Heart right ventricle (tissue), 16 donors: ENCODE data around the gene KRT77. TPM values are rescaled to one million over a fixed set of nuclear protein-coding genes. Genes with fewer than 3 reads are reported as not detected.
A peak's percentile ranks its signal among the peaks of the same experiment; 100 is the strongest.

Experiments used
- ATAC-seq, 8 donors: fragments of 200-7000 bp; cut with Tn5 transposase; one replicate each; pipeline ENCODE4 v1.9.1; 2020; ENCODE audit warnings: mild to moderate bottlenecking in 8 of 8, moderate library complexity in 8 of 8, moderate number of reproducible peaks in 1 of 8
- DNase-seq, 2 donors: peaks; one replicate each; pipeline ENCODE4 v3.0.0-alpha.2; 2020
- H3K27ac ChIP-seq, 10 donors: fragments of 200-600 bp; sonication (generic) in 2 of 10; one replicate each; pipeline versions ENCODE4 v1.5.0 to v1.8.0; 2020 to 2022; ENCODE audit warnings: mild to moderate bottlenecking in 3 of 10
- H3K27me3 ChIP-seq, 7 donors: fragments of 200-600 bp; one replicate each; pipeline ENCODE4 v1.8.0; 2021 to 2022; ENCODE audit warnings: mild to moderate bottlenecking in 2 of 7
- H3K36me3 ChIP-seq, 9 donors: fragments of 200-600 bp; sonication (generic) in 1 of 9; one replicate each; pipeline versions ENCODE4 v1.5.0 to v1.8.0; 2020 to 2022; ENCODE audit warnings: mild to moderate bottlenecking in 2 of 9
- H3K4me1 ChIP-seq, 9 donors: fragments of 200-600 bp; sonication (generic) in 1 of 9; one replicate each; pipeline versions ENCODE4 v1.5.0 to v1.8.0; 2020 to 2022; ENCODE audit warnings: mild to moderate bottlenecking in 4 of 9
- H3K4me3 ChIP-seq, 10 donors: fragments of 200-600 bp; sonication (generic) in 2 of 10; one replicate each; pipeline versions ENCODE4 v1.5.0 to v1.8.0; 2020 to 2022; ENCODE audit warnings: mild to moderate bottlenecking in 7 of 10, moderate library complexity in 2 of 10
- H3K9me3 ChIP-seq, 11 donors: fragments of 200-600 bp in 10 of 11; sonication (generic) in 2 of 11; one replicate each; pipeline versions ENCODE4 v1.5.0 to v1.8.0; 2013 to 2022; ENCODE audit warnings: mild to moderate bottlenecking in 2 of 11, control low read depth in 1 of 11, moderate library complexity in 1 of 11
- CTCF ChIP-seq, 9 donors: fragments of 200-600 bp; sonication (generic) in 2 of 9; IDR thresholded peaks; one replicate each; pipeline versions ENCODE4 v1.5.0 to v1.8.0; 2021 to 2022; ENCODE audit warnings: antibody characterized with exemption in 9 of 9, mild to moderate bottlenecking in 5 of 9, moderate library complexity in 1 of 9
- WGBS, 2 donors: extraction: QIAGEN DNeasy Blood & Tissue Kit; methylation state at CpG; one replicate each; pipeline ENCODE4 v1.1.7; 2013; ENCODE audit warnings: inconsistent platforms in 1 of 2; 5-methylcytosine and 5-hydroxymethylcytosine counted together
- intact Hi-C, 10 donors: fragments of 100-400 bp; cut with DNase I; formaldehyde crosslinking; loops; one replicate each; pipeline versions ENCODE4 v1.11.1 to v1.14.2; 2022
- polyA plus RNA-seq, 2 donors: library from polyadenylated mRNA; stranded (reverse); fragments of 200-250 nt; gene quantifications; one replicate each; pipeline ENCODE4 v1.2.3, GENCODE V29; 2013
- total RNA-seq, 10 donors: library from RNA; stranded (reverse); fragmentation: NEBNext Ultra II Directional in 3 of 10; extraction: Animal tissue kit (Norgen Biotek cat#: 25700) in 3 of 10; gene quantifications; one replicate each; pipeline versions ENCODE4 v1.2.1 to v1.2.4, GENCODE V29; 2021 to 2023
- donor health status: Arrhythmogenic right ventricular cardiomyopathy.
- donor health status: ischemic (EF 13 %, LVEDD 7.1; RV severe dilation, severe dysfunction).
- donor health status: healthy with polysubstance abuse.
- donor health status: DM: no; HTN: yes; CAD: no.
- donor health status: DM: no; HTN: no; CAD: no.
- donor health status: ischemic (EF 25% LVEDD 6.9; RV normal size, moderate dysfunction).
- donor health status: ischemic (EF 25% LVEDD 5.7; RV mildly dilated, moderate dysfunction).
- donor health status: healthy.
- donor health status: DM: yes; HTN: yes; CAD: no.
- donor health status: Ischemic cardiomyopathy.
- donor health status: ischemic (EF 35%, LVEDD 5.7; RV mildly dilated, moderate dysfunction).
- donor health status: nonischemic (EF 11% LVEDD 7.7; RV severe dilation, severe dysfunction).
- donor health status: DM: yes; HTN: yes; CAD: no.
- donor health status: PGD.
- donor health status: ischemic (EF 29% LVEDD 5.4; RV normal size, mild dysfunction).
- donor health status: nonischemic (EF 23%, LVEDD 6.1; RV moderate dilation, normal function).

The KRT77 gene
- total and polyA plus RNA-seq, 12 donors, result 0.08 TPM; not detected in 11

GRCh38 chr12:52698651-52699340 lies 4.5 kb downstream of the KRT77 start:
- intact Hi-C loops, result no loop called here
- Histone ChIP-seq H3K27me3 (peaks cover 0 to 36% (median 11%) of the 10 kb centered on the region in 7 donors), H3K27ac (no peak overlapping the region), H3K36me3 (no peaks in the 10 kb centered on the region), H3K9me3 (no peaks in the 10 kb centered on the region), H3K4me1 (peaks cover 0 to 24% (median 13%) of the 10 kb centered on the region in 9 donors), H3K4me3 (no peak overlapping the region)
- TF ChIP-seq CTCF (IDR thresholded peaks at IDR 0.05), result no peak
- ATAC-seq, result peak; percentile 11 to 85 (median 73)
- 36 to 39% methylated on average over 11 of the region's 11 CpGs for WGBS, 2 donors
- DNase-seq, result no peak

GRCh38 chr12:52697058-52697582 lies 6.2 kb downstream of the KRT77 start:
- intact Hi-C loops, result no loop called here
- H3K9me3 ChIP-seq, result no peaks in the 10 kb centered on the region
- ATAC-seq, result no peak
- TF ChIP-seq CTCF (IDR thresholded peaks at IDR 0.05), result no peak
- WGBS, 2 donors, result 83 to 87% methylated on average over 2 of the region's 2 CpGs
- no peak overlapping the region for H3K27ac ChIP-seq
- peaks cover 0 to 24% (median 13%) of the 10 kb centered on the region in 9 donors for H3K4me1 ChIP-seq
- DNase-seq, result no peak
- H3K27me3 ChIP-seq, result peaks cover 0 to 41% (median 18%) of the 10 kb centered on the region in 7 donors
- no peaks in the 10 kb centered on the region for H3K36me3 ChIP-seq
- H3K4me3 ChIP-seq, result no peak overlapping the region

- intact Hi-C loops, result no loop called here
- peaks cover 0 to 24% (median 13%) of the 10 kb centered on the region in 9 donors for H3K4me1 ChIP-seq
- no peak overlapping the region for H3K27ac ChIP-seq
- H3K27me3 ChIP-seq, result peaks cover 0 to 46% (median 23%) of the 10 kb centered on the region in 7 donors
- WGBS, 2 donors, result 76 to 84% methylated on average over 3 of the region's 3 CpGs
- DNase-seq (no peak), ATAC-seq (no peak)
- H3K9me3 ChIP-seq, result no peaks in the 10 kb centered on the region
- H3K4me3 ChIP-seq, result no peak overlapping the region
- H3K36me3 ChIP-seq, result no peaks in the 10 kb centered on the region
- TF ChIP-seq CTCF (IDR thresholded peaks at IDR 0.05), result no peak
Observed at GRCh38 chr12:52696588-52696987, 6.7 kb downstream of the KRT77 start.

GRCh38 chr12:52695039-52695438 lies 8.3 kb downstream of the KRT77 start:
- WGBS, 2 donors, result 80 to 87% methylated on average over 3 of the region's 3 CpGs
- no peaks in the 10 kb centered on the region for H3K9me3 ChIP-seq
- H3K4me1 ChIP-seq, result peaks cover 0 to 28% (median 20%) of the 10 kb centered on the region in 9 donors
- intact Hi-C loops, result no loop called here
- no peak overlapping the region for H3K4me3 ChIP-seq
- no peak overlapping the region for H3K27ac ChIP-seq
- H3K27me3 ChIP-seq, result peaks cover 0 to 61% (median 39%) of the 10 kb centered on the region in 7 donors
- TF ChIP-seq CTCF (IDR thresholded peaks at IDR 0.05), result no peak
- no peaks in the 10 kb centered on the region for H3K36me3 ChIP-seq
- DNase-seq (no peak), ATAC-seq (no peak)
